Breast epithelium (tissue), 4 donors: ENCODE measurements around the gene KIF1C. TPM values are rescaled to one million over a fixed set of nuclear protein-coding genes. Genes with fewer than 3 reads are reported as not detected.

Source experiments
- DNase-seq, 2 donors: peaks; one replicate each; pipeline ENCODE4 v3.0.0-alpha.2; 2019; ENCODE audit warnings: low spot score in 2 of 2
- H3K27ac ChIP-seq, 2 donors: fragments of 200-600 bp; sonication (generic) in 1 of 2; one replicate each; pipeline ENCODE4 v1.5.1; 2016 to 2019; ENCODE audit warnings: mild to moderate bottlenecking in 1 of 2
- H3K27me3 ChIP-seq, 2 donors: fragments of 200-600 bp; sonication (generic) in 1 of 2; one replicate each; pipeline versions ENCODE4 v1.5.1 to v1.6.0; 2017 to 2019; ENCODE audit warnings: control low read depth in 1 of 2, mild to moderate bottlenecking in 1 of 2
- H3K36me3 ChIP-seq: fragments of 200-600 bp; one replicate; pipeline ENCODE4 v1.5.1; 2019
- H3K4me1 ChIP-seq, 2 donors: fragments of 200-600 bp; sonication (generic); one replicate each; pipeline ENCODE4 v1.5.1; 2016 to 2019; ENCODE audit warnings: control low read depth in 1 of 2
- H3K4me3 ChIP-seq, 3 donors: fragments of 200-600 bp; sonication (generic); 1 replicate in 2 of 3; 2 replicates in 1 of 3; pipeline ENCODE4 v1.5.1; 2016 to 2019; ENCODE audit warnings: mild to moderate bottlenecking in 3 of 3, moderate library complexity in 2 of 3
- H3K9me3 ChIP-seq, 2 donors: fragments of 200-600 bp; sonication (generic) in 1 of 2; one replicate each; pipeline ENCODE4 v1.5.1; 2016 to 2019; ENCODE audit warnings: control low read depth in 1 of 2
- CTCF ChIP-seq, 3 donors: fragments of 450-650 bp; IDR thresholded peaks; one replicate each; pipeline ENCODE4 v1.5.1; 2016 to 2017; ENCODE audit warnings: antibody characterized with exemption in 3 of 3, mild to moderate bottlenecking in 3 of 3, moderate library complexity in 3 of 3
- POLR2A ChIP-seq: fragments of 450-650 bp; IDR thresholded peaks from one replicate; pipeline ENCODE4 v1.6.1; 2016; ENCODE audit warnings: antibody characterized with exemption, mild to moderate bottlenecking, moderate library complexity
- POLR2AphosphoS5 ChIP-seq, 3 donors: sonication (generic); formaldehyde crosslinking; IDR thresholded peaks; one replicate each; pipeline ENCODE4 v1.6.1; 2017; ENCODE audit warnings: antibody characterized with exemption in 3 of 3
- intact Hi-C: fragments of 100-400 bp; cut with DNase I; formaldehyde crosslinking; loops from one replicate; pipeline ENCODE4 v1.15.1; 2023; ENCODE audit warnings: low total_unique reads
- total RNA-seq, 3 donors: library from RNA; depleted of rRNA; stranded (reverse); fragments of >200 nt; gene quantifications; one replicate each; pipeline ENCODE4 v1.1.0, GENCODE V29; 2016

Gene KIF1C
- total RNA-seq, 3 donors from 2014 or later, result 37.5 to 88.5 (median 50.5) TPM

GRCh38 chr17:4958102-4958501 lies 39.6 kb upstream of the KIF1C start:
- Histone ChIP-seq H3K9me3 (no peaks in the 10 kb centered on the region), H3K36me3 (peaks cover 10% of the 10 kb centered on the region), H3K27me3 (no peaks in the 10 kb centered on the region), H3K4me3 (no peak overlapping the region), H3K4me1 (no peaks in the 10 kb centered on the region), H3K27ac (no peak overlapping the region)
- no peak for DNase-seq
- TF ChIP-seq CTCF (IDR thresholded peaks at IDR 0.05), result no peak
- TF ChIP-seq POLR2A, result no peak
- TF ChIP-seq POLR2AphosphoS5 (IDR thresholded peaks at IDR 0.05), result no peak
- intact Hi-C loops, result no loop called here

GRCh38 chr17:4959261-4959965 lies 38.3 kb upstream of the KIF1C start:
- no peak for TF ChIP-seq POLR2AphosphoS5 (IDR thresholded peaks at IDR 0.05)
- no peak for TF ChIP-seq CTCF (IDR thresholded peaks at IDR 0.05)
- TF ChIP-seq POLR2A, result no peak
- Histone ChIP-seq H3K27ac (no peak overlapping the region), H3K9me3 (no peaks in the 10 kb centered on the region), H3K36me3 (peaks cover 10% of the 10 kb centered on the region), H3K4me1 (no peaks in the 10 kb centered on the region), H3K4me3 (no peak overlapping the region), H3K27me3 (no peaks in the 10 kb centered on the region)
- DNase-seq, result no peak
- intact Hi-C loops, result no loop called here

GRCh38 chr17:4960279-4960922 lies 37.3 kb upstream of the KIF1C start:
- intact Hi-C loops, result no loop called here
- TF ChIP-seq POLR2AphosphoS5 (IDR thresholded peaks at IDR 0.05), result no peak
- TF ChIP-seq CTCF (IDR thresholded peaks at IDR 0.05), result no peak
- TF ChIP-seq POLR2A, result no peak
- DNase-seq, result no peak

GRCh38 chr17:4965311-4965986 lies 32.3 kb upstream of the KIF1C start:
- intact Hi-C loops, result no loop called here
- Histone ChIP-seq H3K27me3 (no peaks in the 10 kb centered on the region), H3K9me3 (no peaks in the 10 kb centered on the region), H3K36me3 (no peaks in the 10 kb centered on the region), H3K4me3 (peak overlapping the region in 1 of 3 donors; percentile 86), H3K27ac (peak overlapping the region; percentile 95 to 97), H3K4me1 (peaks cover 0 to 19% of the 10 kb centered on the region in 2 donors)
- DNase-seq, result no peak
- TF ChIP-seq POLR2A (no peak), POLR2AphosphoS5 (IDR thresholded peaks at IDR 0.05) (no peak), CTCF (IDR thresholded peaks at IDR 0.05) (no peak)

More at GRCh38 chr17:4960279-4960922, 37.3 kb upstream of the KIF1C start:
- no peaks in the 10 kb centered on the region for H3K27me3 ChIP-seq
- peaks cover 0 to 3% of the 10 kb centered on the region in 2 donors for H3K4me1 ChIP-seq
- H3K4me3 ChIP-seq, result no peak overlapping the region
- H3K9me3 ChIP-seq, result no peaks in the 10 kb centered on the region
- peaks cover 10% of the 10 kb centered on the region for H3K36me3 ChIP-seq
- H3K27ac ChIP-seq, result no peak overlapping the region
